H1 (cell line): Measurements from ENCODE around the gene EVPLL. TPM values are rescaled to one million over a fixed set of nuclear protein-coding genes. Genes with fewer than 3 reads are reported as not detected.

Source experiments
- ASH2L ChIP-seq: fragments of 200-600, 300-600 bp; sonication (generic); IDR thresholded peaks from one replicate; pipeline ENCODE4 v1.7.1; 2017; ENCODE audit warnings: low read length
- CBX8 ChIP-seq: fragments of 300-800, 300-1000 bp; sonication (generic); IDR thresholded peaks from 2 replicates; pipeline ENCODE4 v1.7.1; 2016; ENCODE audit warnings: low read depth, low read length, borderline replicate concordance
- E2F6 ChIP-seq: IDR thresholded peaks from 2 replicates; pipeline ENCODE4 v1.6.1; 2012; ENCODE audit warnings: inconsistent platforms
- JUN ChIP-seq: IDR thresholded peaks from 2 replicates; pipeline ENCODE4 v1.6.1; 2011; ENCODE audit warnings: low read depth, mild to moderate bottlenecking, improper control_type of control experiment, low read length
- NRF1 ChIP-seq: IDR thresholded peaks from 2 replicates; pipeline ENCODE4 v1.6.1; 2011; ENCODE audit warnings: mild to moderate bottlenecking, low read depth, low read length, improper control_type of control experiment
- POLR2A ChIP-seq, 2 experiments: IDR thresholded peaks; 1 replicate in 1 of 2; 2 replicates in 1 of 2; pipeline ENCODE4 v1.6.1; 2011; ENCODE audit warnings: low read depth in 2 of 2, low read length in 2 of 2, mild to moderate bottlenecking in 2 of 2; ENCODE audit errors: control extremely low read depth in 1 of 2
- POLR2AphosphoS5 ChIP-seq: IDR thresholded peaks from 2 replicates; pipeline ENCODE4 v1.6.1; 2011; ENCODE audit warnings: low read depth, low read length
- TAF1 ChIP-seq: IDR thresholded peaks from 2 replicates; pipeline ENCODE4 v1.6.1; 2011; ENCODE audit warnings: mild to moderate bottlenecking, low read depth, low read length
- TAF7 ChIP-seq: optimal IDR thresholded peaks from 2 replicates; pipeline ENCODE3; 2011; ENCODE audit warnings: low read depth, mild to moderate bottlenecking, inconsistent platforms, low read length, moderate library complexity, borderline replicate concordance
- USF2 ChIP-seq: IDR thresholded peaks from 2 replicates; pipeline ENCODE4 v1.6.1; 2011; ENCODE audit warnings: low read length, improper control_type of control experiment
- polyA plus RNA-seq, 7 experiments: library from polyadenylated mRNA; depleted of rRNA in 3 of 7; stranded (reverse) in 5 of 7; unstranded in 2 of 7; fragments of >200 nt in 5 of 7; fragments of 200-250 nt in 2 of 7; gene quantifications; 1 replicate in 5 of 7; 2 replicates in 1 of 7; 4 replicates in 1 of 7; pipeline versions ENCODE4 v1.2.1 to v1.2.3, GENCODE V29; 2011 to 2013; ENCODE audit warnings: missing spikeins in 2 of 7, mixed read lengths in 2 of 7
- total RNA-seq: library from RNA; stranded (reverse); fragmentation: NEBNext Ultra II Directional; extraction: Animal tissue kit (Norgen Biotek cat#: 25700); gene quantifications from 2 replicates; pipeline ENCODE4 v1.2.1, GENCODE V29; 2021
- TF ChIP-seq, protein P1 (sequence below), 3 experiments: IDR thresholded peaks; 1 replicate in 2 of 3; 2 replicates in 1 of 3; pipeline versions ENCODE4 v1.5.1 to v1.6.1; 2011; ENCODE audit warnings: low read length in 3 of 3, mild to moderate bottlenecking in 3 of 3, inconsistent platforms in 2 of 3, low read depth in 1 of 3, moderate library complexity in 1 of 3; ENCODE audit not compliant: insufficient read depth in 1 of 3; ENCODE audit errors: control extremely low read depth in 1 of 3

Gene EVPLL
- total and polyA plus RNA-seq, 2 of the 8 experiments (the other 6 are each of a cell fraction or from before 2014, with no cell fraction given) = 0.06 TPM; not detected in 1

DNA sequence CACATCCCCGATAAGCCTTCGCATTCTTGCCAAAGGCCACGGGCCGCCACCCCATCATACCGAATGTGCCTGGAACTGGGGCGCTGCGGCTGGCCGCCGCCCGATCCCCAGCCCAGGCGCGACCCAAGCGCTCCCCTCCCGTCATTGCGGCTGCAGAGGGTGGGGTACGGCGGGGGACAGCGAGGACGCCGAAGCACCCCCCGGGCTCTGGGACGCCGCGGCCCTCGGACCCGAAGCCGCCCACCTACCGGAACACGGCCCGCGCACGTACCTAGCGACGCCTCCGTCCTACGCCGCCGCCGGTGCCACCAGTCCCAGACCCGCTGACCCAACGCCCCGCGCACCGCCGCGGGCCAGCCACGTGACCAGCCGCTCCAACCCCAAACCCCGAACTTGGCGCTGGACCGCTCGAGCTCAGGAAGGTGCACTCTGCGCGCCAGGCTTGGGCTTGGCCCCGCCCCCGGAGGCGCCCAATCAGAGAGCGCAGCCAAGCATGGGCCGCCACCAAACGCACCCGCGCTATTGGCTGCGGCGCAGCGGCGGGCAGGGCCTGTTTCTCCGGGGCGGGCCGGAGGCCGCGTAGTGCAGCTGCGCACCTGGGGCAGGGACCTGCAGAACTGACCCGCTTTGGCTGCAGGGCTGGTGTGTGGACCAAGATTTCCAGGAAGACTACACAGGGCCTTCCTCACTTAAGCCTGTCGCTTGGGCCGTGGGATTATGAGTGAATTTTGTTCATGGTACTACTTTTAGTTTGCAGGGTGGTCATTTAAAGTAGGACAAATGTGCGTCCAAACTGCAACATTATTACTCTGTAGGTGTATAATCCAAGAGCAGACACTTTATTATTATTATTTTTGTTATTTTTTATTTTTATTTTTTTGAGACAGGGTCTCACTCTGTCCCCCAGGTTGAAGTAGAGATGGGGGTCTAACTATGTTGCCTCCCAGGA lies 14.2 kb upstream of the EVPLL start, which contains the start of gene SHMT1 (continued):
- TF ChIP-seq POLR2A (IDR thresholded peaks at IDR 0.05; ENCODE audit: control extremely low read depth in 1 of 2, low read depth in 2 of 2, low read length in 2 of 2) (peak; percentile 78 to 85), CBX8 (no peak), POLR2AphosphoS5 (peak; percentile 77), TAF7 (peak; percentile 85), JUN (no peak), ASH2L (peak; percentile 88), E2F6 (peak; percentile 82), USF2 (peak; percentile 89), TAF1 (peak; percentile 91), NRF1 (peak; percentile 52)
- TF ChIP-seq, protein P1, sequence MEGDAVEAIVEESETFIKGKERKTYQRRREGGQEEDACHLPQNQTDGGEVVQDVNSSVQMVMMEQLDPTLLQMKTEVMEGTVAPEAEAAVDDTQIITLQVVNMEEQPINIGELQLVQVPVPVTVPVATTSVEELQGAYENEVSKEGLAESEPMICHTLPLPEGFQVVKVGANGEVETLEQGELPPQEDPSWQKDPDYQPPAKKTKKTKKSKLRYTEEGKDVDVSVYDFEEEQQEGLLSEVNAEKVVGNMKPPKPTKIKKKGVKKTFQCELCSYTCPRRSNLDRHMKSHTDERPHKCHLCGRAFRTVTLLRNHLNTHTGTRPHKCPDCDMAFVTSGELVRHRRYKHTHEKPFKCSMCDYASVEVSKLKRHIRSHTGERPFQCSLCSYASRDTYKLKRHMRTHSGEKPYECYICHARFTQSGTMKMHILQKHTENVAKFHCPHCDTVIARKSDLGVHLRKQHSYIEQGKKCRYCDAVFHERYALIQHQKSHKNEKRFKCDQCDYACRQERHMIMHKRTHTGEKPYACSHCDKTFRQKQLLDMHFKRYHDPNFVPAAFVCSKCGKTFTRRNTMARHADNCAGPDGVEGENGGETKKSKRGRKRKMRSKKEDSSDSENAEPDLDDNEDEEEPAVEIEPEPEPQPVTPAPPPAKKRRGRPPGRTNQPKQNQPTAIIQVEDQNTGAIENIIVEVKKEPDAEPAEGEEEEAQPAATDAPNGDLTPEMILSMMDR (IDR thresholded peaks at IDR 0.05; ENCODE audit: control extremely low read depth in 1 of 3, insufficient read depth in 1 of 3, low read depth in 1 of 3, low read length in 3 of 3) = 0 out of 4 replicates have a peak, but pooled peaks of 1 of the 3 experiments have one; percentile 3
